BLaER1 treated with 17β-estradiol and CSF1 and Interleukin-3, amounts not matched to agents 10 nM and 100 nM (cell line): Measurements from ENCODE around the gene EPHA4.
A peak's percentile ranks its signal among the peaks of the same experiment; 100 is the strongest.

ENCODE experiments used
- H3K27ac ChIP-seq, 11 experiments: shearing (Covaris generic); formaldehyde crosslinking; 2 replicates each; pipeline ENCODE4 v1.8.1; 2022
- H3K27me3 ChIP-seq, 11 experiments: shearing (Covaris generic); formaldehyde crosslinking; 2 replicates each; pipeline ENCODE4 v1.8.1; 2022
- H3K36me3 ChIP-seq, 11 experiments: shearing (Covaris generic); formaldehyde crosslinking; 2 replicates each; pipeline ENCODE4 v1.8.1; 2022
- H3K4me1 ChIP-seq, 10 experiments: shearing (Covaris generic); formaldehyde crosslinking; 2 replicates each; pipeline ENCODE4 v1.8.1; 2022
- H3K4me2 ChIP-seq, 11 experiments: shearing (Covaris generic); formaldehyde crosslinking; 2 replicates each; pipeline ENCODE4 v1.8.1; 2022
- H3K4me3 ChIP-seq, 10 experiments: shearing (Covaris generic); formaldehyde crosslinking; 2 replicates each; pipeline ENCODE4 v1.8.1; 2022
- H3K9ac ChIP-seq, 11 experiments: shearing (Covaris generic); formaldehyde crosslinking; 2 replicates each; pipeline ENCODE4 v1.8.1; 2022
- H3K9me3 ChIP-seq, 11 experiments: shearing (Covaris generic); formaldehyde crosslinking; replicated peaks in 1 of 11; 2 replicates each; pipeline ENCODE4 v1.8.1; 2022
- H4K20me1 ChIP-seq, 11 experiments: shearing (Covaris generic); formaldehyde crosslinking; 2 replicates each; pipeline ENCODE4 v1.8.1; 2022
- Cebpa-rat ChIP-seq, 11 experiments: shearing (Covaris generic); IDR thresholded peaks; 2 replicates each; pipeline ENCODE4 v1.8.1; 2022

EPHA4 gene

GRCh38 chr2:221464971-221465370 is 107.1 kb downstream of the EPHA4 start:
- H3K4me3 ChIP-seq, result 0 out of 20 replicates have a peak overlapping the region, but pooled peaks of 1 of the 10 experiments have one; percentile 22

GRCh38 chr2:221463241-221463896 is 108.7 kb downstream of the EPHA4 start:
- Histone ChIP-seq H3K4me1 (peaks cover 15 to 54% (median 41%) of the 10 kb centered on the region in 10 experiments), H3K4me2 (peak overlapping the region in 5 of 11 experiments; percentile 13 to 93 (median 47); a peak in 8 of 22 replicates), H3K27ac (no peak overlapping the region), H3K9ac (no peak overlapping the region), H3K4me3 (no peak overlapping the region), H4K20me1 (no peaks in the 10 kb centered on the region), H3K9me3 (no peaks in the 10 kb centered on the region), H3K27me3 (no peaks in the 10 kb centered on the region), H3K36me3 (no peaks in the 10 kb centered on the region)
- TF ChIP-seq Cebpa-rat (IDR thresholded peaks at IDR 0.05), result no peak

More at GRCh38 chr2:221464971-221465370, 107.1 kb downstream of the EPHA4 start:
- Histone ChIP-seq H3K27me3 (no peaks in the 10 kb centered on the region), H3K36me3 (no peaks in the 10 kb centered on the region), H3K9ac (no peak overlapping the region), H4K20me1 (no peaks in the 10 kb centered on the region), H3K4me1 (peaks cover 15 to 54% (median 41%) of the 10 kb centered on the region in 10 experiments), H3K27ac (no peak overlapping the region), H3K4me2 (peak overlapping the region; percentile 71 to 93 (median 86); a peak in 21 of 22 replicates), H3K9me3 (no peaks in the 10 kb centered on the region)
- TF ChIP-seq Cebpa-rat (IDR thresholded peaks at IDR 0.05), result no peak

GRCh38 chr2:221461901-221462300 is 110.2 kb downstream of the EPHA4 start:
- H3K36me3 ChIP-seq, result no peaks in the 10 kb centered on the region
- no peak overlapping the region for H3K9ac ChIP-seq
- TF ChIP-seq Cebpa-rat (IDR thresholded peaks at IDR 0.05), result no peak
- H3K27ac ChIP-seq, result no peak overlapping the region
- no peak overlapping the region for H3K4me3 ChIP-seq
- H3K27me3 ChIP-seq, result no peaks in the 10 kb centered on the region
- no peak overlapping the region for H3K4me2 ChIP-seq
- H4K20me1 ChIP-seq, result no peaks in the 10 kb centered on the region
- peaks cover 15 to 43% (median 37%) of the 10 kb centered on the region in 10 experiments for H3K4me1 ChIP-seq
- H3K9me3 ChIP-seq, result no peaks in the 10 kb centered on the region

- Histone ChIP-seq H4K20me1 (no peaks in the 10 kb centered on the region), H3K4me1 (peaks cover 8 to 33% (median 29%) of the 10 kb centered on the region in 10 experiments), H3K36me3 (no peaks in the 10 kb centered on the region), H3K9ac (no peak overlapping the region), H3K27ac (no peak overlapping the region), H3K4me2 (no peak overlapping the region), H3K27me3 (no peaks in the 10 kb centered on the region), H3K4me3 (no peak overlapping the region), H3K9me3 (no peaks in the 10 kb centered on the region)
- no peak for TF ChIP-seq Cebpa-rat (IDR thresholded peaks at IDR 0.05)
Observed at GRCh38 chr2:221460136-221460535, 112.0 kb downstream of the EPHA4 start.

GRCh38 chr2:221458578-221458977 is 113.5 kb downstream of the EPHA4 start:
- TF ChIP-seq Cebpa-rat (IDR thresholded peaks at IDR 0.05), result no peak
- Histone ChIP-seq H3K4me3 (no peak overlapping the region), H3K27ac (no peak overlapping the region), H3K36me3 (no peaks in the 10 kb centered on the region), H3K27me3 (no peaks in the 10 kb centered on the region), H3K9ac (no peak overlapping the region), H3K9me3 (no peaks in the 10 kb centered on the region), H3K4me2 (no peak overlapping the region), H4K20me1 (no peaks in the 10 kb centered on the region), H3K4me1 (peaks cover 10 to 27% (median 21%) of the 10 kb centered on the region in 10 experiments)

GRCh38 chr2:221455214-221455613 is 116.9 kb downstream of the EPHA4 start:
- Histone ChIP-seq H4K20me1 (no peaks in the 10 kb centered on the region), H3K9me3 (no peaks in the 10 kb centered on the region), H3K9ac (no peak overlapping the region), H3K4me1 (peaks cover 9 to 32% (median 14%) of the 10 kb centered on the region in 10 experiments), H3K4me3 (no peak overlapping the region), H3K4me2 (peak overlapping the region; percentile 33 to 83 (median 68)), H3K27ac (0 out of 22 replicates have a peak overlapping the region, but pooled peaks of 1 of the 11 experiments have one; percentile 27), H3K27me3 (no peaks in the 10 kb centered on the region), H3K36me3 (no peaks in the 10 kb centered on the region)
- peak in 8 of 11 experiments; percentile 17 to 86 (median 47); a peak in 8 of 22 replicates for TF ChIP-seq Cebpa-rat (IDR thresholded peaks at IDR 0.05)

- H3K27ac ChIP-seq, result no peak overlapping the region
- H3K36me3 ChIP-seq, result no peaks in the 10 kb centered on the region
- H4K20me1 ChIP-seq, result no peaks in the 10 kb centered on the region
- H3K27me3 ChIP-seq, result no peaks in the 10 kb centered on the region
- no peaks in the 10 kb centered on the region for H3K9me3 ChIP-seq
- no peak overlapping the region for H3K9ac ChIP-seq
- H3K4me1 ChIP-seq, result peaks cover 9 to 32% (median 14%) of the 10 kb centered on the region in 10 experiments
- TF ChIP-seq Cebpa-rat (IDR thresholded peaks at IDR 0.05), result no peak
- H3K4me2 ChIP-seq, result peak overlapping the region in 9 of 11 experiments; percentile 33 to 83 (median 71); a peak in 16 of 22 replicates
- no peak overlapping the region for H3K4me3 ChIP-seq
Observed at GRCh38 chr2:221454459-221455105, 117.5 kb downstream of the EPHA4 start.

- H3K4me3 ChIP-seq, result no peak overlapping the region
Observed at GRCh38 chr2:221451862-221452788, 120.0 kb downstream of the EPHA4 start.

GRCh38 chr2:221450280-221450679 is 121.8 kb downstream of the EPHA4 start:
- Histone ChIP-seq H3K9ac (no peak overlapping the region), H3K9me3 (no peaks in the 10 kb centered on the region), H3K36me3 (no peaks in the 10 kb centered on the region), H3K27me3 (no peaks in the 10 kb centered on the region), H4K20me1 (no peaks in the 10 kb centered on the region), H3K4me2 (no peak overlapping the region), H3K27ac (no peak overlapping the region), H3K4me3 (no peak overlapping the region), H3K4me1 (peaks cover 4 to 25% (median 7%) of the 10 kb centered on the region in 10 experiments)
- TF ChIP-seq Cebpa-rat (IDR thresholded peaks at IDR 0.05), result no peak

More at GRCh38 chr2:221451862-221452788, 120.0 kb downstream of the EPHA4 start:
- H3K36me3 ChIP-seq, result no peaks in the 10 kb centered on the region
- TF ChIP-seq Cebpa-rat (IDR thresholded peaks at IDR 0.05), result no peak
- no peaks in the 10 kb centered on the region for H4K20me1 ChIP-seq
- H3K27ac ChIP-seq, result no peak overlapping the region
- peaks cover 9 to 32% (median 14%) of the 10 kb centered on the region in 10 experiments for H3K4me1 ChIP-seq
- no peak overlapping the region for H3K9ac ChIP-seq
- H3K4me2 ChIP-seq, result peak overlapping the region in 3 of 11 experiments; percentile 5 to 10 (median 9); a peak in 4 of 22 replicates
- H3K9me3 ChIP-seq, result no peaks in the 10 kb centered on the region
- H3K27me3 ChIP-seq, result no peaks in the 10 kb centered on the region
